ENCODE measurements around the gene GTF2IRD1. TPM values are rescaled to one million over a fixed set of nuclear protein-coding genes. Genes with fewer than 3 reads are reported as not detected.
"Not testable (repeated sequence)": the region's sequence is repeated elsewhere in the genome, so short reads cannot be mapped to it uniquely, and the experiment has no call there.

Gene GTF2IRD1
- total and polyA plus RNA-seq, 10 donors = 2.4 to 6.6 (median 3.6) TPM

DNA sequence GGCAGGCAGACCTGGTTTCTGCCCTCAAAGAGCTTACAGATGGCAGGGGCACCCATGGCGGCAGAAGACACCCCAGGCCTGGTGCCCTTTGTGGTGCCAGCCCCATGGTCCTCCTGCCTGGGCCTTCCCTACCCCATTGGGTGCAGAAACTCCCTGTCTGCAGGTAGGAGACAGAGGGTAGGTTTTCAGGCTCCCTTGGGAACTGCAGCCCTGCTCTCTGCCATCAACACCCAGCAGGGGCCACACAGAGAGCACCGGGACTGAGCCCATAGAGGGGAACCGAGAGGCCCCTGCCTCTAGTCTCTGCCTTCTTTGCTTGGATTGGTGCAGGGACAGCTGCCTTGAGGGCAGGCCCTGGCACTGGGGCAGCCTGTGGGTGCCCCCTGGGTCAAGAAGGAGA lies 52.6 kb downstream of the GTF2IRD1 start:
- Histone ChIP-seq H3K27ac (no peak overlapping the region), H3K9me3 (no peaks in the 10 kb centered on the region), H3K4me3 (no peak overlapping the region), H3K27me3 (replicated peaks in 1 of 7) (no peaks in the 10 kb centered on the region), H3K4me1 (no peaks in the 10 kb centered on the region), H3K36me3 (no peaks in the 10 kb centered on the region)
- TF ChIP-seq POLR2AphosphoS5 (IDR thresholded peaks at IDR 0.05) (no peak), POLR2A (IDR thresholded peaks at IDR 0.05) (no peak)
- TF ChIP-seq, protein P1, sequence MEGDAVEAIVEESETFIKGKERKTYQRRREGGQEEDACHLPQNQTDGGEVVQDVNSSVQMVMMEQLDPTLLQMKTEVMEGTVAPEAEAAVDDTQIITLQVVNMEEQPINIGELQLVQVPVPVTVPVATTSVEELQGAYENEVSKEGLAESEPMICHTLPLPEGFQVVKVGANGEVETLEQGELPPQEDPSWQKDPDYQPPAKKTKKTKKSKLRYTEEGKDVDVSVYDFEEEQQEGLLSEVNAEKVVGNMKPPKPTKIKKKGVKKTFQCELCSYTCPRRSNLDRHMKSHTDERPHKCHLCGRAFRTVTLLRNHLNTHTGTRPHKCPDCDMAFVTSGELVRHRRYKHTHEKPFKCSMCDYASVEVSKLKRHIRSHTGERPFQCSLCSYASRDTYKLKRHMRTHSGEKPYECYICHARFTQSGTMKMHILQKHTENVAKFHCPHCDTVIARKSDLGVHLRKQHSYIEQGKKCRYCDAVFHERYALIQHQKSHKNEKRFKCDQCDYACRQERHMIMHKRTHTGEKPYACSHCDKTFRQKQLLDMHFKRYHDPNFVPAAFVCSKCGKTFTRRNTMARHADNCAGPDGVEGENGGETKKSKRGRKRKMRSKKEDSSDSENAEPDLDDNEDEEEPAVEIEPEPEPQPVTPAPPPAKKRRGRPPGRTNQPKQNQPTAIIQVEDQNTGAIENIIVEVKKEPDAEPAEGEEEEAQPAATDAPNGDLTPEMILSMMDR (IDR thresholded peaks at IDR 0.05 in 8 of 11, conservative IDR thresholded peaks at IDR 0.05 in 3 of 11) = no peak
- DNase-seq = no peak
- intact Hi-C loops (cut with DNase I; ENCODE audit: low total_unique reads) = no loop called here
- 71 to 100% (median 89%) methylated on average over 1 to 3 of the region's 3 CpGs for WGBS, 5 donors

DNA sequence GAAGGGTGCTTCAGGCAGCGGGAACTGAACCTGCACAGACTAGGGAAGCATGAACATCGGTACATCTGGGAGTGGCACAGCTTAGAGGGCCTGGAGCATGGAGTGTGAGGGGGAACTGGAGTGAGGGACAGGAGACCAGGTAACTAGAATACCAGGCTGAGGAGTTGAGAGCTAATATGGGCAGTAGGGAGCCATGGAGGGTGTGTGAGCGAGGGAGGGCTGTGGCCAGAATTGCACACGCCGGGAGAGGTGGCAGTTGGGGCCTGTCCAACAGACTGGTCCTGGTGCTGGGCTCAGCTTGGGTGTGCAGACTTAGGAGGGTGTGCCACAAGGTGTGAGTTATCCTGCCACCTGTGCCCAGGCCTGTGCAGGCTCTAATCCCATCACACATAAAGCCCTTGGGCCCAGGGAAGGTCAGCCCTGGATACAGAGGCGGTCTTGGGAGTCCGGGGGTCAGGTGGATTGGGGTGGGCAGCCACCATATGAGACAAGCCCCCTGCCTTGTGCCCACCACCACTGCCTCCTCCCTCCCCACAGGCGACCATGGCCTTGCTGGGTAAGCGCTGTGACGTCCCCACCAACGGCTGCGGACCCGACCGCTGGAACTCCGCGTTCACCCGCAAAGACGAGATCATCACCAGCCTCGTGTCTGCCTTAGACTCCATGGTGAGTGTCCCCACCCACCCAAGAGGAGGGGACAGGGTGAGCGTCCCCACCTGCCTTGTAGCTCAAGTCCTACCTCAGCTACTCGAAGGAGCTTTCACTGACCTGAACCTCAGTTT lies 54.0 kb downstream of the GTF2IRD1 start:
- 91 to 96% (median 93%) methylated on average over 16 to 21 of the region's 21 CpGs for WGBS, 5 donors
- Histone ChIP-seq H3K4me3 (no peak overlapping the region), H3K36me3 (peaks cover 0 to 2% (median 0%) of the 10 kb centered on the region in 6 donors), H3K27me3 (replicated peaks in 1 of 7) (no peaks in the 10 kb centered on the region), H3K4me1 (no peaks in the 10 kb centered on the region), H3K27ac (no peak overlapping the region), H3K9me3 (no peaks in the 10 kb centered on the region)
- intact Hi-C loops (cut with DNase I; ENCODE audit: low total_unique reads) = no loop called here
- TF ChIP-seq POLR2A (IDR thresholded peaks at IDR 0.05) (no peak), POLR2AphosphoS5 (IDR thresholded peaks at IDR 0.05) (no peak)
- TF ChIP-seq, protein P1 (IDR thresholded peaks at IDR 0.05 in 8 of 11, conservative IDR thresholded peaks at IDR 0.05 in 3 of 11) = no peak
- no peak for DNase-seq

DNA sequence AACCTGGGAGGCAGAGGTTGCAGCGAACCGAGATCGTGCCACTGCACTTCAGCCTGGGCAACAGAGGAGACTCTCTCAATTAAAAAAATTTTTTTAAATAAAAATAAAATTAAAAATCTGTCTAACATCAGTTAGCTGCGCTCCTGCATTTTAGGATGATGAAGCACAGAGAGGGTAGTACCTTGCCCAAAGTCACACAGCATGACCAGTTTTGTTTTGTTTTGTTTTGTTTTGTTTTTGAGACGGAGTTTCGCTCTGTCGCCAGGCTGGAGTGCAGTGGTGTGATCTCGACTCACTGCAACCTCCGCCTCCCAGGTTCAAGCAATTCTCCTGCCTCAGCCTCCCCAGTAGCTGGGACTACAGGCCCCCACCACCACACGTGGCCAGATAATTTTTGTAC lies 55.7 kb downstream of the GTF2IRD1 start:
- WGBS, 5 donors = 87 to 96% (median 91%) methylated on average over 10 of the region's 10 CpGs
- H3K36me3 ChIP-seq; DNase-seq; intact Hi-C loops (cut with DNase I; ENCODE audit: low total_unique reads); H3K4me3 ChIP-seq; H3K27me3 ChIP-seq (replicated peaks in 1 of 7); H3K9me3 ChIP-seq; H3K27ac ChIP-seq; H3K4me1 ChIP-seq: not testable (repeated sequence)

DNA sequence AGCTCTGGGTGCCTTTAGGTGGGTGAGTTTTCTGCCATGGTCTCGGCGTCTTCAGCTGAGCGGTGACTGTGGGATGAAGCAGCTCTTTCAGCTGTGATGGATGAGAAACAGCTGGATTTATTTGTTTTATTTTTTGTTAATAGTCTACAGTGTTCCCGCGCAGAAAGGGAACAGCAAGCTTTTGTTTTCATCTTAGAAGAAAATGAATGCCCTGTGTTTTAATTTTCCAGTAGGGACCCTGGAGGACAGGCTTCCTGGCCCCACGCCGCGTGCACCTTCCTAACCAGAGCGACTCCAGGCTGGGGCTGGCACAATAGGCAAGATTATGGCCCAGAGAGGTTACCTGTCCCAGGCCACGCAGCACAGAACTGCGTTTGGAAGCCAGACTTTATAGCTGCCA lies 57.6 kb downstream of the GTF2IRD1 start:
- DNase-seq = no peak
- H3K36me3 ChIP-seq = peaks cover 0 to 19% (median 0%) of the 10 kb centered on the region in 6 donors
- intact Hi-C loops (cut with DNase I; ENCODE audit: low total_unique reads) = no loop called here
- no peak overlapping the region for H3K27ac ChIP-seq
- no peaks in the 10 kb centered on the region for H3K4me1 ChIP-seq
- no peaks in the 10 kb centered on the region for H3K27me3 ChIP-seq (replicated peaks in 1 of 7)
- H3K9me3 ChIP-seq = no peaks in the 10 kb centered on the region
- H3K4me3 ChIP-seq = no peak overlapping the region
- TF ChIP-seq POLR2AphosphoS5 (IDR thresholded peaks at IDR 0.05) = no peak
- no peak for TF ChIP-seq POLR2A (IDR thresholded peaks at IDR 0.05)
- TF ChIP-seq, protein P1 (IDR thresholded peaks at IDR 0.05 in 8 of 11, conservative IDR thresholded peaks at IDR 0.05 in 3 of 11) = no peak
- WGBS, 5 donors = 85 to 96% (median 91%) methylated on average over 10 to 11 of the region's 11 CpGs

All from spleen (tissue), 11 donors.